Left forelimb (tissue), 1 donor: ENCODE measurements around the gene PARS2.
"Not testable (repeated sequence)": the region's sequence is repeated elsewhere in the genome, so short reads cannot be mapped to it uniquely, and the experiment has no call there.

Experiments
- DNase-seq: peaks from one replicate; pipeline ENCODE4 v3.0.0-alpha.2; 2018; ENCODE audit warnings: low spot score

PARS2 gene

DNA sequence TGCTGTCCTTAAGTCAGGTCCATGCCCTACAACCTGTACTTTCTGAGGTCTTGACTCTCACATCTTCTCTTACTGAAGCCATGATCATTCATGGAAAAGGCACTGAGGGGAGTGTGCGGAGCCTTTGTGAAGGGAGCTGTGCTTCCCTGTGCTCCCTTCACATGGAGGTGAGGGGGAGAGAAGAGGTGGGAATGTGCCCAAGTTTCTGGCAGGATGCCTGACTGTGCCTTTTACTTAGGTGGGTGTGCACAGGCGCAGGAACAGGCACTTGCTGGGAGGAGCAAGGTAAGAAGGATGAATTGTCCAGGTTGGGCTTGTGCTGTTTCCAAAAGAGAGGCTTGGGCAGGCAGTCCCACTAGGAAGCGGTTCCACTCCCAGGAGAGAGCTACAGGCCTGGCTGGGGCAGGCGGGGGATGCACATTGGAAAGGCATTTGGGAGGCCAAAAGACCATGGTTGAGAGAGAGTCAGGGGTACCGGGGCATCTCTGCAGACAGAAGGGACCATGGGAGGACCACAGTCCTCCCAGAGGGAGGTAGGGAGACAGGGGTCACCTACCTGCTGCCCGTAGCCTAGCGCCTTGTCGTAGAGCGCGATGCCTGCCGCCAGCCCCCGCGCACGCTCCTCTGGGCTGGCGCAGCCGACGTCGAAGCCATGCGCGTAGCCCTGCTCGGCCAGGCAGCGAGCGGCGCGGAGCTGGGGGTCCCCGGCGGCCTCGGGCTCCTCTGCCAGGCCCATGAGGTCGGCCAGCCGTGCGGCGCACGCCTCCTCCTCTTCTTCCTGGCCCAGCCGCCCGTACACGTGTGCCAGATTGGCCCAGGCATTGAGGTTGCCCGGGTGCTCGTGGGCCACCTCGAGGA lies 35.9 kb upstream of the PARS2 start:
- no peak for DNase-seq

DNA sequence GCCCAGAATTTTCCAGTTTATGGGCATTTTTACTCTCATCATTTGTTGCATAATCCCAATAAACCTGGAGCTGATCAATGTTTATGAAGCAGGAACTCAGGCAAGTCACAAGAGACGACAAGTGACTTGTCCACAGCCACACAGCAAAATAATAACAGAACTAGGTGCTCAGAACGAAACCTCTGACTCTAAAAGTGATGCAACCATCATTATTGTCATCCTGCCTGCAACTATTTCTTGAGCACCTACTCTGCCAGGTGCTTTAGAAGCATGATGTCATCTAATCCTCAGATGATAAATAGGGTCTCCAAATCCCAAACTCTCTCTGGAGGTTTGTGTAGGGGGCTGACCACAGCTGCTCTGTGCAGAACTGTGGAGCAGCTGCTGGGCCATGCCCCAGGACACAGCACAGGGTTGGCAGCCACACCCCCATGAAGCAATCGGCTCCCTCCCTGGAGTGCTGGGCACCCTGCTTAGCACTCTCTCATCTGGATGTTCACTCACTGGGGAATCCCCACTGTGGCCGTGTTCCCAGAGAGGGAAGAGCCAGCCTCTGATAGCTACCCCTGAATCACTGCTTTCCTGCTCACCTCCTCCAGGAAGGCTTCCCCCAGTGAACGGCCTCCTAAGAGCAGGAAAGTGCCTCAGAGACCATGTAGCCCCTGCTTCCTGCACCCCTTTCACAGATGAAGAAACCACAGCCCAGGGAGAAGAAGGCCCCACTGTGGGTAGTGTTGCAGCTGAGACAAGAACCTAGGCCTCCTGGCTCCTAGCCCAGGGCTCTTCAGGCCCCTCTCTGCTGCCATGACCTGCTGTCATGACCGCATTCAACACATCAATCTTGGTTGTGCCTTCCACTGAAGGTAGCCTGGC lies 34.7 kb upstream of the PARS2 start:
- no peak for DNase-seq

DNA sequence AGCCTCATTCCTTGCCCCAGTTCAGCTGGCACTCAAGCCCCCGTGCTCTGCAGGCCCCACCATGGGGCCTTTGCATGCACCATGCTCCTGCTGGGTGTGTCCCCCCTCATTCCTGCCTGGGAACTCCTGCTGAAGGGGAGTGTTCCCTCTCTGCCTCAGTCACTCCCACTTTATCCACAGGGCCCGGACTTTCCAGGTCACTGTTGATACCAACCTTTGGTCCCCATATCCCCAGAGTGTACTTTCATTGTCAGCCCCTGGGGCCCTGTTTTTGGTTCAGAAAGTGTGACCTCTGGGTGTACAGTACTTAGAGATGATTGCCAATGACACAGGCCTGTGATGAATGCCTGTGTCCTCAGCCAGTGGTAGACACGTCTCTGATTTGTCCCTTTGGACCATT lies 33.9 kb upstream of the PARS2 start:
- no peak for DNase-seq

DNA sequence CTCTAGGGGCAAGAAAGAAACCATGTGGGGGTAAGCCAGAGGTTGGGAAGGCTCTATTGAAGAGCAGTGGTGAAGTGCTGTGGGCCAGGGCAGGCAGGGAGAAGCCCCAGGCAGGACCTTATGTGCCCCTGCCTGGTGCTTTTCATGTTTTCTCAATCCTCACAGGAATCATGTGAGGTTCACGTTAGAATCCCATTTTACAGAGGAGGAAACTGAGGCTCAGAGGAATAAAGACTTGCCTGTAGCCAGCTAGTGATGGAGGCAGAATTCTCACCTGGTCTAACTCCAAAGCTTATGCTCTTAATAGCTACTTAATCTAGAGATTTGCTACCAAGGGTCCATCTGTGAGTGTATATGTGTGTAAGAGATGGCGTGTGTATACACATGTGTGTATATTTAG lies 32.6 kb upstream of the PARS2 start:
- DNase-seq: no peak

DNA sequence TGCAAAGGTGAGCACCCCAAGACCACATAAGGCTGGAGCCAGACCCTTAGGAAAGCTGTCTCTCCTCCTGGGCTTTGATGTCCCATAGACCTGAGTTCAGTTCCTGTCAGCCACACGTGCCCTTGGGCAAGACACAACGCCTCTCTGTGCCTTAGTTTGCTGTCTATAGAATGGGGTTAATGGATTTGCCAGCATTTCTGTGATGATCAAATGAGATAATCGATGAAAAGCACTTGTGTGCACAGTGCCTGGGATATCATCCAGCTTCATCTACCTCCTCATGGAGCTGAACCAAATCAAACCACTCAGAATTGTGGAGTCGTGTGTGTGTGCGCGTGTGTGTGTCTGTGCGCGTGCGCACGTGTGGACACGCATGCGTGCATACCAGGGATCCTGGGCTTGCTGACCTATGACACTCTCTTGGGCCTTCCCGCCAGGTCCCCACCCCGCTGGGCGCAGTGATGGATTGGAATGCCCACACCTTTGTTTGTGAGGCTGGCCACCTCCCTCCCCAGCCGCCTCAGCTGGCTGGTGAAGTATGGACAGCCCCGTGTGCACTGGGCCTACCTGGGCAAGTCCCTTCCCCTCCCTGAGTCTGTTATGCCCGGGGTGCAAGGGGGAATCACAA lies 31.6 kb upstream of the PARS2 start:
- no peak for DNase-seq

DNA sequence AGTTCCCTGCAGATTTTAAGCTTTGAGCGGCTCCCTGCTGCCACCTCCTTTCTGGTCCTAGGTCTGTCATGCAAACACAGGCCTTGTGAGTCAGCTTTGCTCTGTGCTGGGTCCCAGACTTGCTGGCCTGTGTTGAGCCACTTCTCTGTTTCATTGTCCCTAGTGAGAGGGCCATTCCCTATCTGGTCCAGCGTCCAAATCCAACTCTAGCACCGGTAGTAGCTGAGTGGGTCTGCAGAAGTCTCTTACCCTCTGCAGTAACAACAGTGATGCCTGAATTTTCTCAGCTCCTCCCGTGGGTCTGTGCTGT lies 31.0 kb upstream of the PARS2 start:
- no peak for DNase-seq

DNA sequence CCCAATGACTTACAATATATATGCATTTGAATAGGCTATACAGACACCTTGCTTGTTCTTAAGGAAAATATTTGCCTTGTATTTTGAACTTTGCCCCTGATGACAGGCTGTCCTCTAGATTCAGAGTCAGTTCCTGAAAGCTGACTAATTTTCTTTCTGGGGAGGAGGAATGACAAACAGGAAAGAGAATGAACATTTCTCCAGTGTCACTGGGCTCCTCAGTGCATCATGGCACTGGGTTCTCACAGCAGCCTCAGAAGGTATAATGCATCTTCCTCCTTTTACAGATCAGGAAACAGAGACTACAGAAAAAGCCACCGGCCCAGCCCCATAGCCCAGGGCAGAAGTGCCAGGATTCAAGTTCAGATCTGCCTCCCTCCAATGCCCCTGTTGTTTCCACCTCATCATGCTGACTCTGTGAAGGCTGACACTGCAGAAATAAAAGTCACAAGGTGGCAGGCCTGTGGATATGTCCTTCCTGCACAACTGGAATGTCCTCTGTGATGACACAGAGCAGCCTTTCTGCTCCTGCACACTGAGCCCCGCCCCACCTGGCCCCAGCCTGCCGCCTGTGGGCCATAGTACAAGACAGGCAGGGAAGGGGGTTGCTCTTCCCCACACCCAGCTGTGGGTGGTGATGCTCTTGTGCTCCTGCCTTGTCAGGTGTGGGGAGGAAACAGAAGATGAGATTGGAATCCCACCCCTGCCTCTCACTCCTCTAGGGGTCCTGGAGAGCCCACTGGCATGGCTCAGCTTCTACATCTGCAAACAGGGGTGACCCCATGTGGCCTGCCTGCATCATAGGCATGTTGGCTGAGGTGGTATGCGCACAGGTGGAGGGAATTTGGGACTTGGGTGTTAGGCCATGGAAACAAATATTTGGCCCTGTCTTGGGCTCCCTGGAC lies 30.4 kb upstream of the PARS2 start:
- no peak for DNase-seq

DNA sequence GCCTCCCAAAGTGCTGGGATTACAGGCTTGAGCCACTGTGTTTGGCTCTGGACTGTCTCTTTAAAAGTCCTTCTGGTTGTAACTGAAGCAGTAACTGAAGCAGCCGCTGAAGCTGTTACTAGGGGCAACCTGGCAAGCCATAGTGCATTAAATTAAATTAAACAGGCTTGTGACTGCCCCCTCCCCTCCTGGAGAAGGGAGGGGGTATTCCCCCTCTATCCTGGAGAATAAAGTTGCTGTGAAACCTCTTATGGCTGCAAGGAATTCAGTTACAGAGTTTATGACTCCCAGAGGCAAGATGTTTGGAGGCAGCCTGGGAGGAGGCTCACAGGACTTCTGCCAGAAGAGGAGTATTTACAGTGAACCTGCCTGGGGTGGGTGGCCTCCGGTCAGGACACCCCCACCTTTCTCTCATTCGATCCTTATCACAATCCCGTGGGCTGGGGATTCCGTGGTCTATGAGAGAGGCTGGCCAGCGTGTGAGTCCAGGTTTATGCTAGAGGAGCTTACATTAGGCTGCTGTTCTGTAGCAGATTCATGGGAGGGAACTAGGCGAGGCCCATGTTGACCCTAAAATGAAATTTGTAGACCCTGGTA lies 28.5 kb upstream of the PARS2 start:
- peak; percentile 73 for DNase-seq

DNA sequence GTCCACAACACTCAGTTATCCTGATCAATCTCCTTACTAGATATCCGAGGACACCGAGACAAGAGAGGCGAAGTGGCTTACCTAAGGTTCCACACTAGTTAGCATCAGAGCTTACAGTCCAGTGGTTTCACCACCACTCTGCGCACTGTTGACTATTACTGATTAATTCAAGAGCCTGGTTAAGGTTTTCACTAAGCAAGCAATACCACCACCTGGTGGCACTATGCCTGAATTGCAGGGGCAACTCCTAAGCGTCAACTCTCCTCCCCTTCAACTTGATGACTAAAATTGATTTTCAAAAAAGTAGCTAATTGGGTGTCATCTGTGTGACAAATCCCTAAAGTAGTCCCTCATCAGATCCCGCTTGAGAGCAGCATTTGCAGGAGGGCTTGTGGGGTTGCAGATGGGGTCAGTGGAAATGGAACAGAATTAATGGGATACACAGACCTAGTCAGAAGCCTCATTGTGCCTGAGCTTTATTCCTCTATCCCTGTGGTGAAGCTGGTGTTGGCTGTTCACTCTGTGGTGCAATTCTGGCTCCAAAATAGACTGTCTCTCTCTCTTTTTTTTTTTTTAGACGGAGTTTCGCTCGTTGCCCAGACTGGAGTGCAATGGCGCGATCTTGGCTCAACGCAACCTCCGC lies 27.7 kb upstream of the PARS2 start:
- no peak for DNase-seq

DNA sequence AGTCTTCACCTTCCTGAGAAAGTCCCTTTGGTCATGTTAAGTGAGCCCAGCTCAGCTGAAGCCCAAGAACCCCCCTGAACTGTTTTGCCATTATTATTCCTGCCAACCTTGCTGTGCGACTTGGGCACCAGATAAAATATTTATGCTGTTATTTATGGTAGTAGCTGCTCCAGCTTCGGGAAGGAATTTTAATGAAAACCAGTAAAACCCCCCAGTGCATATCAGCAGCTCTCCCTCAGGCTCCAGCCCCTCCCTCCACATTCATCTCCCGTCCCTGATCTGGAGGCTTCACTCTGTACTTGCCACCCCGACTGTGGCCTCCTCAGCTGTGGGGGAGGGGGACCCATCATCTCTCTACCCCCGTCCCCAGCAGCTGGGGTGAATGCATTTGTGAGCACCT lies 24.1 kb upstream of the PARS2 start:
- no peak for DNase-seq

DNA sequence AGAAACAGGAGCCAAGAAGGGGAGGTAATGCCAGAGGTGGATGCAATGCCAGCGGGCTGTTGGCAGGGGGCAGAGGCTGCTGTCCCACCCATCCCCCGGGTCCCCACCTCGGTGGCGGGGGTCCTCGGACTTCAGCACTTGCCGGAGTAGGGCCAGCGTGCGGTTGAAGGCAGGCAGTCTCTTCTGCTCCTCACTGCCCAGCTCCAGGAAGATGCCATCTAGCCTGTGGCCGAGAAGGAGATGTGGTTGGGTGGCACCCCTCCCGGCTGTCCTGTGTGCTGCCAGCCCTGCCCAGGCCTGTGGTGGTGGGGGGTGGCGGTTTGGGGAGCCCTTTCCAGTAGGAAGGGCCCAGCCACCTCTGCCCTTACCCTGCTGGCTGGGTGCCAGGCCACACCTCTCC lies 23.3 kb upstream of the PARS2 start:
- DNase-seq: no peak

DNA sequence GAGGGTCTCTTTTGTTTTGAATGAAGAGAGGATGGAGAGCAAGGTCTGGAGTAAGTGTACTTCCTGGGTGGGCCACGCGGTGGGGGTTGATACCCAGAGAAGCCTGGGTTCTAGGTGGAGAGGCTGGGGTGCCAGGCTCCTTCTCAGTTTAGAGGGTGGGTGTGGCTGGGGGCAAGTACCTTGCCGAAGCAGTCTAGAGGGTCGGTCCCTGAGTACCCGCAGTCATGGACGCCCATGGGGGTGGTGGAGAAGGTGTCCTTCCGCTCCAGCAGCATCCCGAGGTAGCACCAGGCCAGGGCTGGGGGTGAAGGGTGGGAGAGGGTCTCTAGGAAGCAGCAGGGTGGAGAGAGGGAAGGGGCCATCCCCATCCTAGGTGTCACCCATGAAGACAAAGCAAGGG lies 22.5 kb upstream of the PARS2 start:
- DNase-seq: no peak

DNA sequence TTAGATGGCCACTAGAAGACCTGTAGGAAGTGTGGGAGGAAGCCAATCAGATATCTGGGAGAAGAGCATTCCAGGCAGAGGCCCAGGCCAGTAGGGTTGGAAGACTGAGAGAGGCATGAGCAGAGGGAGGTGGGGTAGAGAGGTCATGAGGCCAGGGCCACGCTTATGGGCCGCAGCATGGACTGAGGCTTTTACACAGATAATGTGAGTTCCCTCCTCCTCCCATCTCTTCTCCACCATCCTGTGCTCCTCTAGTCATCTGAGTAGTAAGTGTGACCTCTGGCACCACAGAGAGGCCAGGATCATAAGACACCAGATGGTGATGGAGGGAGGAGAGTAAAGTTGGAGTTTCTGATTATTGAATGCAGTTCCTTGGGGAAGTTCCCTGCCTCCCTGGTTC lies 19.7 kb upstream of the PARS2 start:
- DNase-seq: no peak

DNA sequence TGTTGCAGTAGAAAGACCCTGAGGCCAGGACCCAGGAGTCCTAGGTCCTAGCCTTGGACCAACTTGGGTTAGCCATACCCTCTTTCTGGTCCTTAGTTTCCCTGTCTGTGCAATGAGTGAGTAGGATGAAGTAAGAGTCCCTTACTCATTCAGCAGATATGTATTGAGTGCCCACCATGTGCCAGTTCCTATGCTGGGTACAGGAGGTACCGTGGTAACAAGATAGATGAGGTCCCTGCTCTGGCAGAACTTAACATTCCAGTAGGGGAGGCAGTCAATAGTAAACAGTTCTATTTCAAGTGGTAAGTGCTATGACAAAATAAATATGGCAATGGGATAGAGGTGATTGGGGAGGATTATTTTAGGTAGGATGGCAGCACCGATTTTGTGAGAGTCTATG lies 18.3 kb upstream of the PARS2 start:
- DNase-seq: no peak

DNA sequence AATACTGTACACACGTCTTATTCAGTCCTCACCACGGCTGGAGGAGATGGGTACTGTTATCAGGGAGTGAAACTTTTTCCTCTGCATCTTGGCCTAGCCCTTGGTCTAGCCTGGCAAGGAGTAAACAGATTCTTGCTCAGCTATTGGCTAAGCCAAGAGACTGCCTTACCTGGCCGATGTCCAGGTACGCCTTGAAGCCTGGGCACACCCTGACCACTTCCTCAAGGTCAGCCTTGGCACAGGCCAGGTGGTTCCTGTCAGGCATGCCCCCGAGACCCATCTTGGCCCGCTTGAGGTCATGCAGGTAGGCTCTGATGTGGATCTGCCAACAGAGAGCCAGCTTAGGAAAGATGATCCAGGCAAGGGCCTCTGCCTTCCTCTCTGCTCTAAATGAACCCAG lies 17.8 kb upstream of the PARS2 start:
- no peak for DNase-seq

DNA sequence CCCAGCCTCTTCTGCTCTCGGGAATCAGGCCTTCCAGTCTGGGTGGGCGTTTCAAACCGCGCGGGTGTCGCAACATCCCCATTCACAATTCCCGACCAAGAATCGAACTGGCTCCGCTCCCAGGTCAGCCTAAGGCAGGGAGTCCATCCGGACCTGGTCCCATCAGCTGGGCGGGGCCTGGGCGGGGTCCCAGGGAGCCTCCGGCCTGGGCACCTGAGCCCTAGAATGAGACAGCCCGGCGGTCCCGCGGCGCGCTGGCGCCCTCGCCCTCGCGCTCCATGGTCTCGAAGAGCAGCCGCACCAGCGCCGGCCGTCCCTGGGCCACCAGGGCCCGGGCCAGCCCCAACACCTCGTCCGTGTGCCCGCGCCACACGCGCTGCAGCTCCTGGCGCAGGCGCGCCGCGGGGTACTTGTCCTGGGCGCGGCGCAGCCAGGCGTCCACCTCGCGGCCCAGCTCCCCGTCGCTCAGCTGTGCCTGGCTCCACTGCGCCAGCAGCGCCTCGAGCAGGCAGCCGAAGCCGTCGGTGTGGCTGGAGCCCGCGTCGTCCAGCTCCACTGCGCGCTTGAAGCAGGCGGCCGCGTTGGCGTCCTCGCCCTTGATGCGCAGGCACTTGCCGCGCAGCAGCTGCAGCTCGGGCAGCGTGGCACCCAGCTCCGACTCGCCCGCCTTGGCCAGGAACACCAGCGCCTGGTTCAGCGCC lies 16.9 kb upstream of the PARS2 start:
- DNase-seq: no peak

DNA sequence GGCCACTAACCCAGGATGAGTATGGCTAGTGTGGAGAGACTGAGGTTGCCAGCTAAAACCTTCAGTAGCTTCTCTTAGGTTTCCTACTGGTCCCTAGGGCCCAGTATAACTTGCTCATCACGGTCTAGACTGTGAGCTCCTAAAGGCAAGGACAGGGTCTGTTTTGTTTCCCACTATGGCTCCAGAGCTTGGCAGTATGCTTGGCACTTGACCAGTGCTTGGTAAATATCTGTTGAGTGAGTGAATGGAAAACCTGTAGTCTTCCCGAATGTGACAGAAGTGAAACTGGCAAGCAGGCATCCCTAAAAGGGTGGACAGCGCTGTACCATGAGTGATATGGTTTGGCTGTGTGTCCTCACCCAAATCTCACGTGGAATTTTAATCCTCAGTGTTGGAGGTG lies 13.1 kb upstream of the PARS2 start:
- DNase-seq: no peak

DNA sequence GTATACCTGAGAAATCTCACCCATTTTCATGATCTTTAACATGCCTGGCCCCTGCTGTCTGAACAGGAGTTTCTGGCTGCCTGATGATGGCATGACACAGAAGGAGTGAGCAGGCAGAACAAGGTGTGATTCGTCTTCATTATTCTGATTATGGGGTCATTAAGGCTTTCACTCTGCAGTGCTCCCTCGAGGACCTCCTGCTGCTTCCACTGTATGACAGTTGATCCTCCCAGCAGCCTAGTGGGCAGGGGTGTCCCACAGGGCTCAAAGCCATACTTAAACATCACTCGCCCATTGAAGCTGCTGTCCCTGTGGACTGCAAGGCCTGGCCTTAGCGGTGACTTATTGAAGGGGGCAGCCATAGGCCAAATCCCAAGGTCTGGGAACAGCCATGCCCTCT lies 12.7 kb upstream of the PARS2 start:
- DNase-seq: no peak

DNA sequence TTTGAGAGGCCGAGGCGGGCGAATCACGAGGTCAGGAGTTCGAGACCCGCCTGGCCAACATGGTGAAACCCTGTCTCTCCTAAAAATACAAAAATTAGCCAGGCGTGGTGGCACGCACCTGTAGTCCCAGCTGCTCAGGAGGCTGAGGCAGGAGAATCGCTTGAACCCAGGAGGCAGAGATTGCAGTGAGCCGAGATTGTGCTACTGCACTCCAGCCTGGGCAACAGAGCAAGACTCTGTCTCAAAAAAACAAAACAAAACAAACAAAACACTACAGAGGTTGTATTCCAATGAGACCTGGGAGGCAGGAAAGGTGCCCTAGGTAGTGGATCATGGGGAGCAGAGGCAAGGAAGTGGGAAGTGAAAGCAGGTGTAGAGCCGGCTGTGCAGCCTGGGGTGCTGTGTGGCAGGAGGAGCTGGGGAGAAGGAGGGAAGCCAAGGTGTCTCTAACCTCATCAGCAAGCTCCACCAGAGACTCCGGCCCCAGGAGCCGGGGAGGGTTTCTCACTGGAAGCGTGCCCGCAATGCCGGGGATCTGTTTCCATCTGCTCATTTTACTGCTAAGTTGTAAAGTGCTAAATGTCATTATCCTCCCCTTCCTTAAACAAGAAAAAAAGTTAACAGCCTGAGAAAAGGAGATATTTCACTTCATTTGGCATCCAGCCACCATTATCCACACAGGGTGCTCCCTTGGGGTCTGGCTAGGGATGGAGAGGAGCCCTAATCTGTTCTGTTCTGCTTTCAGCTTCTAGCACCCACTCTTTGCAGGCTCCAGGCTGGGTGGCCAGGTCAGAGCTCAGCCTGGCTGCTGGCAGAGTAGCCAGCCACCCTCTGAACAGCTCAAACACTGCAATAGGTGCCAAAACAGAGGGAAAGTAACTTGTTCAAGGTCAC lies 11.8 kb upstream of the PARS2 start:
- not testable (repeated sequence) for DNase-seq
